ENCODE measurements around the gene AKT3.
A peak's percentile ranks its signal among the peaks of the same experiment; 100 is the strongest.
"Not testable (repeated sequence)": the region's sequence is repeated elsewhere in the genome, so short reads cannot be mapped to it uniquely, and the experiment has no call there.

AKT3 gene

DNA sequence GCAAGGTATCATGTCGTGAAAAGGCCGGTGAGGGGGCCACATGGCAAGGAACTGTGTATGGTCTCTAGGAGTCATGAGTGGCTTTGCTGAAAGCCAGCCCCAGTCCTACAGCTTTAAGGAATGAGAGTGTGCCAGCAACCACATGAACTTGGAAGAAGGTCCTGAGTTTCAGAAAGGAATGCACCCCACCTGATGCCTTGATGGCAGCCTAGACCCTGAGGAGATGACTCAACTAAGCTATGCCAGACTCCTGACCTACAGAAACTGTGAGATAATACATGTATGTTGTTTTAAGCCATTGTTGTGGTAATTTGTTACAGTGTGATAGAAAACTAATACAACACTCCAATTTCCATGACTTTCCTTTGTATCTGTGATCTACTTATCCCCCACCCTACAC lies 33.5 kb upstream of the AKT3 start:
- no peak overlapping the region for H3K4me3 ChIP-seq (ENCODE audit: low read depth, low read length)
- TF ChIP-seq, protein P1, sequence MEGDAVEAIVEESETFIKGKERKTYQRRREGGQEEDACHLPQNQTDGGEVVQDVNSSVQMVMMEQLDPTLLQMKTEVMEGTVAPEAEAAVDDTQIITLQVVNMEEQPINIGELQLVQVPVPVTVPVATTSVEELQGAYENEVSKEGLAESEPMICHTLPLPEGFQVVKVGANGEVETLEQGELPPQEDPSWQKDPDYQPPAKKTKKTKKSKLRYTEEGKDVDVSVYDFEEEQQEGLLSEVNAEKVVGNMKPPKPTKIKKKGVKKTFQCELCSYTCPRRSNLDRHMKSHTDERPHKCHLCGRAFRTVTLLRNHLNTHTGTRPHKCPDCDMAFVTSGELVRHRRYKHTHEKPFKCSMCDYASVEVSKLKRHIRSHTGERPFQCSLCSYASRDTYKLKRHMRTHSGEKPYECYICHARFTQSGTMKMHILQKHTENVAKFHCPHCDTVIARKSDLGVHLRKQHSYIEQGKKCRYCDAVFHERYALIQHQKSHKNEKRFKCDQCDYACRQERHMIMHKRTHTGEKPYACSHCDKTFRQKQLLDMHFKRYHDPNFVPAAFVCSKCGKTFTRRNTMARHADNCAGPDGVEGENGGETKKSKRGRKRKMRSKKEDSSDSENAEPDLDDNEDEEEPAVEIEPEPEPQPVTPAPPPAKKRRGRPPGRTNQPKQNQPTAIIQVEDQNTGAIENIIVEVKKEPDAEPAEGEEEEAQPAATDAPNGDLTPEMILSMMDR (IDR thresholded peaks at IDR 0.05; ENCODE audit: control insufficient read depth, extremely low read depth, insufficient read depth) = no peak
- DNase-seq (ENCODE audit: low read depth) = no peak

DNA sequence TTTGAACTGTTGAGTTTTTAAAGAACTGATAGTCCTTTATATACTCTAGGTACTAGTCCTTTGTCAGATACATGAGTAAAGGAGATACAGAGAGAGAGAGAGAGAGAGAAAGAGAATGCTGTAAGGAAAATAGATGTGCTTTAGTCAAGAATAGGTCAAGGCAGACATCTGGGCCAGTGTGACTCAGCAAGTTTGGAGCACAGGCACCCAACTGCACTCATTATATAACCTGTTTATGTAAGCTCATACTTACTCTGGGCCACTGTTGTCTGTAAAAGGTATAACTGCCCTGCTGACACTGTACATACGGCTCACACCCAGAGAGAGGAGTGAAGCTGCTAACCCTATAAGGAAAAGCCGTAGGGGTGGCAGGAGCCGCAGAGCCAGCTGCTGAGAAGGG lies 32.2 kb upstream of the AKT3 start:
- TF ChIP-seq, protein P1 (IDR thresholded peaks at IDR 0.05; ENCODE audit: control insufficient read depth, extremely low read depth, insufficient read depth) = no peak
- H3K4me3 ChIP-seq (ENCODE audit: low read depth, low read length) = no peak overlapping the region
- DNase-seq (ENCODE audit: low read depth) = no peak

DNA sequence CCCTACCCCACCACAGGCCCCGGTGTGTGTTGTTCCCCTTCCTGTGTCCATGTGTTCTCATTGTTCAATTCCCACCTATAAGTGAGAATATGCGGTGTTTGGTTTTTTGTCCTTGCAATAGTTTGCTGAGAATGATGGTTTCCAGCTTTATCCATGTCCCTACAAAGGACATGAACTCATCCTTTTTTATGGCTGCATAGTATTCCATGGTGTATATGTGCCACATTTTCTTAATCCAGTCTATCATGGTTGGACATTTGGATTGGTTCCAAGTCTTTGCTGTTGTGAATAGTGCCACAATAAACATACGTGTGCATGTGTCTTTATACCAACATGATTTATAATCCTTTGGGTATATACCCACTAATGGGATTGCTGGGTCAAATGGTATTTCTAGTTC lies 27.0 kb upstream of the AKT3 start:
- DNase-seq (ENCODE audit: low read depth); H3K4me3 ChIP-seq (ENCODE audit: low read depth, low read length): not testable (repeated sequence)

DNA sequence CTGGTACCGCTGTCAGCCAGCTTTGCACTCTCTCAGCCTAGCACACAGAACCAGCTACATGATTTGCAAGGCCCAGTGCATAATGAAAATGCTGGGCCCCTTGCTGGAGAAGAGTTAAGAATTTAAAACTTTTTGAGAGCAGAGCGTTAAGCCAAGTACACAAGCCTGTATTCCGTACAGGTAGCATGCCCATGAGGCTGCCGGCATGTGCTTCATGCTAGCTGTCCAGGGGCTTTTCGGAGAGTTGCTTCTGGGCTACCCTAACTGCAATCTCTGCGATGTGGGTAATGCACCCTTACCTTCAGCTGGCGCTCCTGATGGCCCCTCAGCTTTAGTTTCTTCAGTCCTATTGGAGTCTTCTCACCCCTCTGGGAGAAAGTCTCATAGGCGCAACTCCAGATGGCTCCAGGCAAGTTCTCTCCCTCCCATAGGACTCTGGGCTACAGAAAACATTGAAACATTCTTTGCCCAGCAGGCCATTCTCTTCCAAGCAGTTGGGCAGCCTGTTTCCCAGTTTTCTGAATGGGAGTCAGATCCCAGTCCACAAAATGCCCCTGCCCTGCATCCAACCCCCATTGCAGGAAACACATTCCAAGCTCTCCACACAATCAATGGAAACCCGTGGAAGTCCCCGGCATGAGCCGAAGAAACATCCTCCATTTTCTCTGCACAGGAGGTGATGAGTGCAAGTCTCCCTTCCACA lies 5.7 kb upstream of the AKT3 start:
- TF ChIP-seq, protein P1 (IDR thresholded peaks at IDR 0.05; ENCODE audit: control insufficient read depth, extremely low read depth, insufficient read depth) = no peak
- DNase-seq (ENCODE audit: low read depth) = no peak

DNA sequence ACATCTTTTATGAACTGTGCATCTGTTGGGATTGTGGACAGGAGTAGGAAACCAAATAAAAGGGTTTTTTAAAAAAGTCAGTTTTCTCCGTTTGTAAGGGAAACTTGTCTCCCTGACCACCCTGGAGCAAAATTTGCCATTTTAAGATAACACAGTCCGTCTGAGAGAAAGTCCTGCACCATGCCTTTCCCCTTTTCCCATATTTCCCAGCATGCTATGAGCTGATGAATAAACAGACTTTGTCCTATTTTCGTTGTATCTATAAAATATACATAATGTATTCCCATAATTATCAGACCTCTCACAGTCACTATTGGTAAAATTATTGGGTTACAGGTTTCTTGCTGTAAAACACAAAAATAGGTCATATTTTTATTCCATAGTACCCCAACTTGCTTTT lies 1.7 kb upstream of the AKT3 start:
- H3K4me3 ChIP-seq (ENCODE audit: low read depth, low read length) = no peak overlapping the region
- TF ChIP-seq, protein P1 (IDR thresholded peaks at IDR 0.05; ENCODE audit: control insufficient read depth, extremely low read depth, insufficient read depth) = no peak
- no peak for DNase-seq (ENCODE audit: low read depth)

More for the DNA sequence above, 5.7 kb upstream of the AKT3 start:
- H3K4me3 ChIP-seq (ENCODE audit: low read depth, low read length) = no peak overlapping the region

DNA sequence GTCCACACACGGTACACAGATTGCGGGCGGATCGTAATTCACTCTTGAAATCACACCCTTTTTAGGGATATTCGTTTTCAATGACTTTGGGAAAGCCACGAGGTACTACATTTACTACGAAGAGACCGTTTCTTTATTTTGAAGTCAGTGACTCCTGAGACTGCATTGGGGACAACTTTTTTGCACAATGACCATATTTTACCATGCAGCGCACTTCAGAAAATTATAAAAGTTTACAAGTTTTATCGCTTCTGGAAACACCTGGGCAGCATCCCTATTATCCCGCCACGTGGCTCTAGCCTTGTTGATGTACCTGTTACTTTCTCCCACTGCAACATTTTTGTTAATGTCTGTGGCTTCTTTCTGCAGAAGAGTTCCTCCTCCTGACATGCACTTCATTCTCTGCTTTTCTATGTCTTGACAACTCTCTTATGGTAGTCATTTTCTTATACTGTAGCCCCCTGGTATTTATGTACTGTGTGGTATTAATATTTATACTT lies 1.3 kb upstream of the AKT3 start:
- TF ChIP-seq, protein P1 (IDR thresholded peaks at IDR 0.05; ENCODE audit: control insufficient read depth, extremely low read depth, insufficient read depth) = no peak
- H3K4me3 ChIP-seq (ENCODE audit: low read depth, low read length) = 0 out of 2 replicates have a peak overlapping the region, but pooled peaks have one; percentile 35
- DNase-seq (ENCODE audit: low read depth) = no peak

DNA sequence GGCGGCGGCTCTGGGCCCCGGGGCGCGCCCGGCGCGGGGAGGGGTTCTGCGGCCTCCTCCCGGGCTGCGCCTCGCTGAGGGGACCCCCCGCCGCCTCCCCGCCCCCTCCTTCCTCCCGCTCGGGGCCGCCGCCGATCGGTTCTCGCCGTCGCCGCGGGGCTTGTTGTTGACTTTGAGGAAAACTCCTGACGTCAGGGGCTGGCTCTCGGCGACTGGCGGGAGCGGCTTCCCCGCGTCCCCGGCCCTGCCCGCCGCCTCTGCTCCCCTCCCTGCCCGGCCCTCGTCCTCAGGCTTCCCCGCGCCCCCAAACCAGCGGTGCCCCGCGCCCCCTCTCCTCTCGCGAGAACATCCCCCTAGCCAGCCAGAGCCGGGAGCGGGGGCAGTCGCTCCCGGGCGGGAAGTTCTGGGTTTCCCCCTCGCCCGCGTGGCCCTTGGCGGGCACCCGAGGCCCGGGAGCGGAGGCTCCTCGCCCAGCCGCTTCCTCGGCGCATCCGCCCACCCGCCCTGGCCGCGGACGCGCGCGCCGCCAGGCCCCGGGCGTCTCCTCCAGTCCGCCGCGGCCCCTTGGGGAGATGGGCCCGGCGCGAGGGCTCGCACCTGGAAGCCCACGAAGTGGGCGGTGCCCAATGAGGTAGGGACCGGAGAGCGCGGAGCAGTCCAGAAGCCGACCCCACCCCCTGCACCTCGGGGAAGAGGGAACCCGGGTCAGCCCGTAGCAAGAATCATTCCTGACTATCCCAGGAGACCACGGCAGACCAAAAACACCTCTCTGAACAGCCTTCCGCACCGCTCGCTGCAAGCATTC lies 611 bp upstream of the AKT3 start:
- DNase-seq (ENCODE audit: low read depth) = no peak
- TF ChIP-seq, protein P1 (IDR thresholded peaks at IDR 0.05; ENCODE audit: control insufficient read depth, extremely low read depth, insufficient read depth) = no peak
- peak overlapping the region; percentile 35; the same call in 1 of the 2 replicates for H3K4me3 ChIP-seq (ENCODE audit: low read depth, low read length)
